B cell (primary cell): ENCODE results near the gene ACBD4. TPM values are rescaled to one million over a fixed set of nuclear protein-coding genes. Genes with fewer than 3 reads are reported as not detected.
A peak's percentile ranks its signal among the peaks of the same experiment; 100 is the strongest.

Experiments
- ATAC-seq: fragments of 200-7000 bp; cut with Tn5 transposase; one replicate; pipeline ENCODE4 v1.10.0; 2021; ENCODE audit warnings: low read depth, mild to moderate bottlenecking, moderate number of reproducible peaks, moderate library complexity
- CTCF ChIA-PET: fragments of 350-600 bp; sonication (Branson Sonifier 250); formaldehyde crosslinking; loops from one replicate; lab custom pipeline; 2021; ENCODE audit warnings: antibody characterized with exemption, inconsistent platforms; lab: Charles Lee
- POLR2A ChIA-PET: fragments of 350-600 bp; sonication (Branson Sonifier 250); formaldehyde crosslinking; loops from one replicate; lab custom pipeline; 2021; ENCODE audit warnings: antibody characterized with exemption; lab: Charles Lee
- DNase-seq: peaks from one replicate; pipeline ENCODE4 v3.0.0; 2013
- H2AFZ ChIP-seq: 2 replicates; pipeline ENCODE4 v1.6.1; 2012; ENCODE audit warnings: mild to moderate bottlenecking, low read depth, low read length; ENCODE audit not compliant: insufficient read depth, poor library complexity, severe bottlenecking
- H3K27ac ChIP-seq, 2 donors: 1 replicate in 1 of 2; 2 replicates in 1 of 2; pipeline ENCODE4 v1.5.1; 2012 to 2013; ENCODE audit warnings: low read length in 2 of 2, mild to moderate bottlenecking in 2 of 2, moderate library complexity in 1 of 2
- H3K27me3 ChIP-seq, 4 experiments: fragments of 200-600 bp in 1 of 4; sonication (generic) in 1 of 4; replicated peaks in 1 of 4; 1 replicate in 2 of 4; 2 replicates in 2 of 4; pipeline versions ENCODE4 v1.6.1 to v1.7.0; 2013 to 2016; ENCODE audit warnings: low read length in 3 of 4, mild to moderate bottlenecking in 2 of 4, mixed read lengths in 1 of 4, moderate library complexity in 1 of 4; ENCODE audit not compliant: insufficient read depth in 4 of 4, control insufficient read depth in 3 of 4; ENCODE audit errors: control extremely low read depth in 1 of 4
- H3K36me3 ChIP-seq, 2 experiments: replicated peaks in 1 of 2; 1 replicate in 1 of 2; 2 replicates in 1 of 2; pipeline versions ENCODE4 v1.6.1 to v1.7.1; 2013; ENCODE audit warnings: low read length in 1 of 2; ENCODE audit not compliant: insufficient read depth in 2 of 2, control insufficient read depth in 1 of 2; ENCODE audit errors: control extremely low read depth in 1 of 2, extremely low read depth in 1 of 2
- H3K4me1 ChIP-seq, 2 donors: fragments of 200-600 bp in 1 of 2; sonication (generic) in 1 of 2; 1 replicate in 1 of 2; 2 replicates in 1 of 2; pipeline versions ENCODE4 v1.5.1 to v1.6.1; 2013 to 2017; ENCODE audit warnings: low read length in 2 of 2; ENCODE audit not compliant: control insufficient read depth in 2 of 2, insufficient read depth in 2 of 2
- H3K4me2 ChIP-seq: replicated peaks from 2 replicates; pipeline ENCODE3; 2012; ENCODE audit warnings: mild to moderate bottlenecking, low read depth, low read length; ENCODE audit not compliant: poor library complexity, severe bottlenecking
- H3K4me3 ChIP-seq, 5 experiments: fragments of 200-600 bp in 1 of 5; sonication (generic) in 1 of 5; 1 replicate in 3 of 5; 2 replicates in 2 of 5; pipeline versions ENCODE4 v1.5.1 to v1.7.0; 2011 to 2016; ENCODE audit warnings: low read length in 4 of 5, mild to moderate bottlenecking in 4 of 5, low read depth in 2 of 5, control low read depth in 1 of 5, moderate library complexity in 1 of 5; ENCODE audit not compliant: insufficient read depth in 1 of 5; ENCODE audit errors: control extremely low read depth in 1 of 5, extremely low read depth in 1 of 5
- H3K79me2 ChIP-seq: fragments of 200-600 bp; sonication (generic); one replicate; pipeline ENCODE4 v1.6.0; 2016; ENCODE audit warnings: low read length; ENCODE audit not compliant: control insufficient read depth, insufficient read depth
- H3K9ac ChIP-seq: fragments of 200-600 bp; sonication (generic); 2 replicates; pipeline ENCODE4 v1.6.1; 2017; ENCODE audit warnings: mild to moderate bottlenecking, low read length, moderate library complexity
- H3K9me3 ChIP-seq, 3 donors: one replicate each; pipeline versions ENCODE4 v1.6.1 to v1.7.1; 2013; ENCODE audit warnings: low read length in 2 of 3; ENCODE audit not compliant: control insufficient read depth in 2 of 3, insufficient read depth in 1 of 3; ENCODE audit errors: control extremely low read depth in 1 of 3
- H4K20me1 ChIP-seq: 2 replicates; pipeline ENCODE4 v1.6.0; 2012; ENCODE audit warnings: mild to moderate bottlenecking, low read length; ENCODE audit not compliant: insufficient read depth, control insufficient read depth, poor library complexity, severe bottlenecking
- H3K27ac Mint-ChIP-seq: one replicate; pipeline ENCODE4 v1.8.0; 2021; ENCODE audit warnings: mixed read lengths
- H3K27me3 Mint-ChIP-seq: one replicate; pipeline ENCODE4 v1.8.0; 2021; ENCODE audit warnings: mixed read lengths
- H3K4me1 Mint-ChIP-seq: one replicate; pipeline ENCODE4 v1.8.0; 2021; ENCODE audit warnings: mixed read lengths
- H3K4me3 Mint-ChIP-seq: one replicate; pipeline ENCODE4 v1.8.0; 2021; ENCODE audit warnings: mixed read lengths
- H3K9me3 Mint-ChIP-seq: one replicate; pipeline ENCODE4 v1.8.0; 2022; ENCODE audit warnings: mixed read lengths; ENCODE audit not compliant: insufficient read depth
- WGBS: methylation state at CpG from one replicate; pipeline ENCODE4 v1.1.5; 2013; ENCODE audit warnings: missing lambda C conversion rate; ENCODE audit not compliant: insufficient coverage; 5-methylcytosine and 5-hydroxymethylcytosine counted together
- intact Hi-C: fragments of 100-400 bp; cut with micrococcal nuclease; formaldehyde crosslinking; loops from one replicate; pipeline ENCODE4 v1.10.0; 2022
- polyA plus RNA-seq: library from polyadenylated mRNA; depleted of rRNA; stranded (reverse); fragments of >200 nt; gene quantifications from 2 replicates; pipeline ENCODE4 v1.2.3, GENCODE V29; 2012
- total RNA-seq, 2 donors: library from RNA; stranded (reverse); fragments of 120-200 nt in 1 of 2; gene quantifications; 1 replicate in 1 of 2; 2 replicates in 1 of 2; pipeline versions ENCODE4 v1.2.3 to v1.2.4, GENCODE V29; 2013 to 2022
- TF ChIP-seq, protein P1 (sequence below): fragments of 200-600 bp; IDR thresholded peaks from one replicate; pipeline ENCODE4 v1.8.0; 2022; ENCODE audit warnings: antibody characterized with exemption, mild to moderate bottlenecking

Gene ACBD4
- total and polyA plus RNA-seq, 2 donors (not counting 1 experiment from before 2014, with no cell fraction given), result 36.8 to 39.4 TPM

DNA sequence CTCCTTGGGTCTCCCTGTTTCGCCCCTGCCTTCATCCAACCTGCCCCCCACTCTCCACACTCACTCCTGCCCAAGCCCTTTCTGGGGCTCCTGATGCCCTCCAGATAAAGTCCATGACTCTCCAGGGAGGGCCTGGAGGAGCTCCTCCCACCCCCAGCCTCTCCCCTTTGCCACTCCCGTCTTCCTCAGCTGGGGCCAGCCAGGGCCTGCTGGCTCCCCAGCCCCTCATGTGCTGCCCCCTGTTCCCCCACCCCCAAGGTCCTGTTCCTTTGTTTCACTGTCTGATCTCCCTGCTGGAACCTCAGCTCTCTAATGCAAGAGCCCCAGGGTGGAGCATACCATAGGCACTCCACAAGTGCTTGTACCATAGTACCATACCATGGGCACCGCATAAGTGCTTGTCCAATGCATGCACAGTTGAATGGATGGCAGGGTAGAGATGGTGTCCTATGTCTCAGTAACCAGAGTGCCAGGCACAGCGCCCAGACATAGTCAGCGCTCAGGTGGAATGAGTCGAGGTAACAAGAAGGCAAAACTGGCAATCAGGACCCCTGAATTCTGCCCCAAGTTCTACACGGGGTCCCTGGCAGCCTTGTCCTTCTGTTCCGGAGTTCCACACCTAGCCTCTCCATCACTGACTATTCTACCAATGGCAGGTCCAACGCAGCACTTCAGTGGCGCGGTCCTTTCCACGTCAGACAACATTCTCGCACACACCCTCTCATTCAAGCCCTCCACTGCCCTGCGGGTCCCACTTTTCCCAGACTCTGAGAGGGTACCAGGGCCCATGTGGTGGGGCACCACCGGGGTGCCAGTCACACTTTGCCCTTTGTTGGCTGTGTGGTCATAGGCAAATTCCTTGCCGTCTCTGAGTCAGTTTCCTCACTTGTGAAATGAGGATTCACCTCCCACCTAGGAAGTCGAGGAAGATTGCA, 4.5 kb upstream of the ACBD4 start:
- no peaks in the 10 kb centered on the region for H4K20me1 ChIP-seq
- ChIA-PET POLR2A (no interaction called here), CTCF (interaction anchor here (0.7 to 10.2 kb wide), 5 partner anchors 20 to 952 kb away, joined by 3 to 242 read pairs (median 4); partner anchors contain the start of gene HEXIM1)
- no peak overlapping the region for H3K27ac ChIP-seq
- TF ChIP-seq, protein P1, sequence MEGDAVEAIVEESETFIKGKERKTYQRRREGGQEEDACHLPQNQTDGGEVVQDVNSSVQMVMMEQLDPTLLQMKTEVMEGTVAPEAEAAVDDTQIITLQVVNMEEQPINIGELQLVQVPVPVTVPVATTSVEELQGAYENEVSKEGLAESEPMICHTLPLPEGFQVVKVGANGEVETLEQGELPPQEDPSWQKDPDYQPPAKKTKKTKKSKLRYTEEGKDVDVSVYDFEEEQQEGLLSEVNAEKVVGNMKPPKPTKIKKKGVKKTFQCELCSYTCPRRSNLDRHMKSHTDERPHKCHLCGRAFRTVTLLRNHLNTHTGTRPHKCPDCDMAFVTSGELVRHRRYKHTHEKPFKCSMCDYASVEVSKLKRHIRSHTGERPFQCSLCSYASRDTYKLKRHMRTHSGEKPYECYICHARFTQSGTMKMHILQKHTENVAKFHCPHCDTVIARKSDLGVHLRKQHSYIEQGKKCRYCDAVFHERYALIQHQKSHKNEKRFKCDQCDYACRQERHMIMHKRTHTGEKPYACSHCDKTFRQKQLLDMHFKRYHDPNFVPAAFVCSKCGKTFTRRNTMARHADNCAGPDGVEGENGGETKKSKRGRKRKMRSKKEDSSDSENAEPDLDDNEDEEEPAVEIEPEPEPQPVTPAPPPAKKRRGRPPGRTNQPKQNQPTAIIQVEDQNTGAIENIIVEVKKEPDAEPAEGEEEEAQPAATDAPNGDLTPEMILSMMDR, result no peak
- WGBS, result 82% methylated on average over 15 of the region's 17 CpGs
- intact Hi-C loops, result no loop called here
- H3K4me3 ChIP-seq, result no peak overlapping the region
- H3K4me1 ChIP-seq, result peaks cover 8 to 11% of the 10 kb centered on the region in 2 donors
- H3K4me3 Mint-ChIP-seq, result peak overlapping the region; percentile 97
- no peaks in the 10 kb centered on the region for H3K9me3 ChIP-seq
- peaks cover 4% of the 10 kb centered on the region for H3K27me3 Mint-ChIP-seq
- no peak overlapping the region for H2AFZ ChIP-seq
- H3K27ac Mint-ChIP-seq, result peak overlapping the region; percentile 37
- peaks cover 0 to 10% (median 2%) of the 10 kb centered on the region in 4 experiments for H3K27me3 ChIP-seq
- peaks cover 9% of the 10 kb centered on the region for H3K79me2 ChIP-seq
- no peaks in the 10 kb centered on the region for H3K9me3 Mint-ChIP-seq
- no peaks in the 10 kb centered on the region for H3K36me3 ChIP-seq
- ATAC-seq (no peak), DNase-seq (no peak)
- H3K4me1 Mint-ChIP-seq, result peaks cover 13% of the 10 kb centered on the region
- H3K9ac ChIP-seq, result no peak overlapping the region
- H3K4me2 ChIP-seq, result peak overlapping the region; percentile 95
